HuH-7 (cell line): Measurements from ENCODE around the gene HCRTR2.
"Not testable (repeated sequence)": the region's sequence is repeated elsewhere in the genome, so short reads cannot be mapped to it uniquely, and the experiment has no call there.

Source experiments
- DNase-seq: peaks from one replicate; pipeline ENCODE4 v3.0.0; 2011; ENCODE audit warnings: low spot score

The HCRTR2 gene

DNA sequence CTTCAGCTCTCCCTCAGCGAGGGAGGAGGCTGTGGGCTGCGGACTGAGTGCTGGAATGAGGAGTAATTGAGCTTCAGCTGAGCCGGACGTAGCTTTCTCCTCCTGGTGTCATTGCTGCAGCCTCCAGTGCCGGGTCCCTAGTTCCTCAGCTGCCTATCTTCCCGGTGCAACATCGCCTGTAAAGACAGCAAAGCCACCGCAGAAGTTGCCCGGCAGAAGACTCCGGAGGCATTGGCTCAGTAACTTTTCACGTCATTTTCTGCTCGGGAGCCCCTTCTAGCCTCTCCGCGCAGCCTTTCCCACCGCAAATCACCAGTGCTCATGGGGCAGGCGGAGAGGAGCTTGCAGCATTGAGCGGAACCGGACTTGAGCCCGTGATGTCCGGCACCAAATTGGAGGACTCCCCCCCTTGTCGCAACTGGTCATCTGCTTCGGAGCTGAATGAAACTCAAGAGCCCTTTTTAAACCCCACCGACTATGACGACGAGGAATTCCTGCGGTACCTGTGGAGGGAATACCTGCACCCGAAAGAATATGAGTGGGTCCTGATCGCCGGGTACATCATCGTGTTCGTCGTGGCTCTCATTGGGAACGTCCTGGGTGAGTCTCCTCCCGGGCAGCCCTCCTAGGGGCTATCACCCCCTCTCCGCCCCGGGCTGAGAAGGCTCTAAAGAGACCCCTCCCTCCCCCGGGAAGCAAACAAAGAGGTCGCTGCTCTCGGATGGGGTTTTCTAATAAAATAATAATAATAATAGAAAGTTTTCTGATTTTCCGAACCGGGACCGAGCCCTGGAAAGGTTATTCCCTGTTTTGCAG is at the start of gene HCRTR2:
Gene HCRTR2 (plus strand): TSS at position 305 of the 816 bp plus-strand sequence. CDS start 73 bp downstream, at position 378.
- DNase-seq: no peak

DNA sequence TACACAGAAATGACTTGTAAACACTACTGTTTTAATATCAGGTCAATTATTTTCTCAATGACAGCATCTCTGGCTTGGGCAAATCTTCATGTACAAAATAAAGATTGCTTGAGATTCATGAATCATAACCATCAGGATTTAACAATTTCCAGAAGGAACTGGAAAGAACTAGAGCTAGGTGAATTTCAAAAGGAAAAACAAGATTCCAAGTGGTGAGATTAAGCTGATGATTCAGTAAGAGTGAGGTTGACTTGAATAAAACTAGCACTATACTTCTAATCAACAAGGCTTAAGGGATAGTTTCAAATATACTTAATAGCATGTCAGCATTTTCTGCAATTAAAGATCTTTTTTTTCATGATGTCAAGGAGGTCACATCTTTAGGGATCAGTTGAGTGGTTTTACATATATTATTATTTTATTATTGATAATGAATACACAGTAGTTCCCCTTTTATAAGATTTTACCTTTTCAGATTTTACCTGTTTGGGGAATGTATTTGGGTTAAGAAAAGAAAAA is 43.5 kb upstream of the HCRTR2 start:
- no peak for DNase-seq

DNA sequence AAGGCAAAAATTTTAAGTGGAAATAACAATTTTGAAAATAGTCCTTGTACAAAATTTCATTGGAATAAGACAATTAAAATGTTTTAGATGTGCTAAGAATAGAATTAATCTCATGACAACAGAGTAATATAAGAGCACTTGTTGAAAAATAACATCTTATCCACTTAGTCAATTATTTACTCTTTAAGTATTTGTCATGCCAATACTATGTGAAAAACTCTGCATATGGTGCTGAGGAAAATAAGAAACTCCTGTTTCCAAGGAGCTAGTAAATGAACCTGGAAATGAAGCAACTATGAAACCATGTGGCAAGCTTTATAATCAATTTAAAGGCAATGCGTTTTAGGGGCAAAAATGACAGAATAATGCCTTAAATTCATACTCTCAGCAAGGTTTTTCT is 42.7 kb upstream of the HCRTR2 start:
- DNase-seq: no peak

DNA sequence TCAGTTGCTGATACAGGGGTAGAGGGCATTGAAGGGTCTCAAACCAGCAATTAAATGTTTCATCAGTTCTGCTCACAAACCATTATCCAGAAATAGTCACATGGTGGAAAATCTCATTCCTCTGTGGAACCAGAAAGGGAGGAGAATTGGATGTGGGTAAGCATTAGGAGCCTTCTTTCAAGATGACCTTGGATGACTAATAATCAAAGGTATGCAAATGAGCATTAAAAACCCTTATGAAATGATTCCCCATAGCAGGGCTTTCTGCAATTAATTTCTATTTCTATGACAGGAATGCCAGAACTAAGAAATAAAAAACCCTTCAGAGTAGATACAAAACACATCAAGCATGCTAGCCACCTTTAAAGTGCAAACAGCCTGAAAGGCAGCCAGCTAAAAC is 37.4 kb upstream of the HCRTR2 start:
- DNase-seq: no peak

DNA sequence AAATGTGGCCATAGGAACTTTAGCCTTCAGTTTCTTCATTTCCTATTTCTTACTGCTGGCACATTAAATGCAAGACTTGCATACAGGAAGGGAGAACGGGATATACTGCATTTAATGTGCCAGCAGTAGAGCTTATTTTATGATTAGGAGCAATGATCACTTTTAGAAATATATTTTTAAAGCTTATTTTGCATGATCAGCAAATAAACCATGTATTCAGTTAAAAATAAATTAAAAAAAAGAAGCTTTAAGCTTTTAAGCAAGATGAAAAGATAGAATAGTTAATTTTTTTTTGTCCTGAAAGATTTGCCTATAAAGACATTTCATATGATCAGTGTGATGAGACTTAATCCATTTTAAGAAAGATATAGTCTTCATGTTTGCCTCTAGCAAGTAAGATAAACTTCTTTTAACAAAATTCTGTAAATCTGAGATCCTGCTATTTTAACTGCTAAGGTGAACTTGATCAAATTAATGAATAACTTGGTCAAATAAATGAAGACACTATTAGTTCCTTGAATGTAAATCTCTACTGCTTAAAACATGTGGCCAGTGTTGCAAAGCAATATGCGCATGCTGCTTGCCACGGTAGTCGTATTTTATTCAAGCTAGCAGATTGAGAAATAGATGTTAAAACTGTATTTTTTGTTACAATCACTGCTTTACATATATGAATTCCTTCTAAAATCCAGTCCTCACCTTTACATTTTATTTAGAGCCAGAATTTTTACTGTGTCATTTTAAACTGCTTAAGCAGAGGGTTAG is 36.2 kb upstream of the HCRTR2 start:
- DNase-seq: no peak

DNA sequence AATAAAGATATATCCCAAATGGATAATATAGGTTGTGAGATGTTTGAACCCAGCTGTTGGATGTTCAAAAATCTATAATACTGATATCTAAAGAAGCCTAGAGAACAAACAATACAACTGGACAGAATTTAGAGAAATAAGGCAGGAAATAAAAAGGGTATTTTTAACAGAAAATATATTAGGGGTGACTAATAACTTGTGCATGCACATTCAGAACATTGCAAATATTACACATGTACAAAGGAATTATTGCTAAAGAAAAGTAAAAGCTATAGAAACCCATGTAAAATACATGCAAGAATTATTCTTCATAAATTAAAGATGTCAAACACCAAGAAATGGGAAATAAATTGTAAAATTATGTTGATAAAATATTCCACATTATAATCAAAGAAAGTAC is 32.7 kb upstream of the HCRTR2 start:
- DNase-seq: no peak

DNA sequence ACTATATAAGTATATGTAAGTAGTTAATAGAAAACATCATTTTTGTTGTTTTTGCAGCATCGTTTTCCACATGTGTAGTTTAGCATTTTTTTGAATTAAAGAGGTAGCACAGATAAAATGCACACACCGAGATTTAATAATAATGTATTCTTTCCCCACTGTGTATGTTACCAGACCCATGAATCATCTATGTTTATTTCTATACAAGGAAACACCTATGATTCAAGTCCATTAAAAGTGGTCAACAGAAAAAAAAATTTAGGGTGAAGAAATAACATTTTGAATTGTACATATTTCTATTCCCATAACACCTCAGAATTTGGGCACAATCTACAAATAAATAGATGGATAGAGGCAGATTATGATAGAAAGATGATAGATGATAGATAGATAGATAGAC is 31.7 kb upstream of the HCRTR2 start:
- DNase-seq: no peak

DNA sequence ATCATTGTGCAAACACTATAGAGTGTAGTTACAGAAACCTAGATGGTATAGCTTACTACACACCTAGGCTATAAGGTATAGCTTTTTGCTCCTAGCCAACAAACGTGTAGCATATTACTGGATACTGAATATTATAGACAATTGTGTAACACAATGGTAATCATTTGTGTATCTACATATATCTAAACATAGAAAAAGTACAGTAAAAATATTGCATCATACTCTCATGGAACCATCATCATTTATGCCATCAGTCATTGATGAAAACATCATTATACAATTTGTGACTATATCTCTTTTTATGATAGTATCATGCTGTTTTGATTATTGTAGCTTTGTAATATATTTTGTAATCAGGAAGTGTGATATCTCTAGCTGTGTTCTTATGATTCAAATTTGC is 21.0 kb upstream of the HCRTR2 start:
- no peak for DNase-seq

DNA sequence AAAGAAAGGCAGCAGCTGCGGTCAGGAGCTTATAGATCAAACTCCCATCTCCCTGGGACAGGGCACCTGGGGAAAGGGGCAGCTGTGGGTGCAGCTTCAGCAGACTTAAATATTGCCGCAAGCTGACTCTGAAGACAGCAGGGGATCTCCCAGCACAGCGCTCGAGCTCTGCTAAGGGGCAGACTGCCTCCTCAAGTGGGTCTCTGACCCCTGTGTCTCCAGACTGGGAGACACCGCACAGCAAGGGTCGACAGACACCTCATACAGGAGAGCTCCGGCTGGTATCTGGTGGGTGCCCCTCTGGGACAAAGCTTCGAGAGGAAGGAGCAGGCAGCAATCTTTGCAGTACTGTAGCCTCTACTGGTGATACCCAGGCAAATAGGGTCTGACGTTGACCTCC is 15.5 kb upstream of the HCRTR2 start:
- DNase-seq: not testable (repeated sequence)

DNA sequence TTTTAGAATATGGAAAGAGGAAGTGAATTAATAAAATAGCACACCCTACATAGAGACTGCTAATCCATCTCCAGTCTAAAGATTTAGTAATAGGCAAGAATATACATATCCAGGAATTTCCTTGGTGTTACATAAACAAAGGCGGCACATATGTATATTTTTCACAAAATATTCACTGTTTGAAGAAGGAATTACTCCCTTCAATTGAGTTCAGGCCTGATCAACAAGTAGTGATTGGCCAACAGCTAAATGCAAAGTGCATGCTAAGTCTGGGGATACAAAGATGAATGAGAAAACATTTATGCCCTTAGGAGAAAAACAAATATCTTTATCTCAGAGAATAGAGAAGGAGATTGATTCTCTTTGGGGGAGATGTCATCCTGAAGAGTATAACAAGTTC is 6.5 kb upstream of the HCRTR2 start:
- DNase-seq: no peak

DNA sequence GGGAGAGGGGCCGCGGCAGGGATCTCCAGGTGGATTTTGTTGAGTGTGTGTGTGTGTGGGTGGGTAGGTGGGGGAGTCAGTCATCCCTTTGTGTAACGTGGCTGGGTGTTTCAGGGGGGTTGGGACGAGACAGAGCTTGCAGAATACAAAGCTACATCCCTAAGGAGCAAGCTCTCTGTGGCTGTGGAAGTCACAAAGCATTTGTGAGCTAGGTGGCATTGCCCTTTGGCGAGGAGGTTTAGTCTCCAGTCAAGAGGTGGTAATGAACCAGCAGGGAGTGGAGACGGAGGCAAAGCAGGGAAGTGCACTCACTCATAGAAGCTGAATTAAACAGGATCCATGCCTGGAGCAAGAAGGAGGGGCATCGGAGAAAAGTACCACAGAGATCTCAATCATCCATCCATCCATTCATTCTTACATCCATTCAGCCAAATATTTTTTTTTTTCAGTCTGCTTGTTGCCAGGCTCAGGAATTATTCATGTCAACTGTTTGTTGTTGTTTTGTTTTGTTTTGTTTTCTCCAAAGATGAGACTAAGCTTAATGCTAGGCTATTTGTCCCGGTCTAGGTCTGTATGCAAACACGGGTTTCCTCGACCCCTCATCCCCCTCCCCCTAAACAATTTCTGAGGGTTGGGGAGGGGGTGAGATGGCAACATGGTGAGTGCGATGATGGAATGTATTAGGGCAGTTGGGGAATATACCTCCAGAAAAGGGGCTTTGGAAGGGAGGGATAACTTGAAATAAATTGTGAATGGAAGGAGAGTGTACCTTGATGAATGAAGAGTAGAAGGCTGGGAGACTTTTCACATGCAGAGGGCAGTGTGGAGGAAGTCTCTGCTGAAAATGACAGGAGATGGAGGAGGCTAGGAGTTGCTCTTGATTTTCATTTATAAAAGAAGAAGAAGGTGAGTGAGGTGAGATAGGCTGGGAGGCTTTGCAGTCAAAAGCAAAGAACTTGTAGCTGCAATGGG is 1.0 kb downstream of the HCRTR2 start:
- no peak for DNase-seq

DNA sequence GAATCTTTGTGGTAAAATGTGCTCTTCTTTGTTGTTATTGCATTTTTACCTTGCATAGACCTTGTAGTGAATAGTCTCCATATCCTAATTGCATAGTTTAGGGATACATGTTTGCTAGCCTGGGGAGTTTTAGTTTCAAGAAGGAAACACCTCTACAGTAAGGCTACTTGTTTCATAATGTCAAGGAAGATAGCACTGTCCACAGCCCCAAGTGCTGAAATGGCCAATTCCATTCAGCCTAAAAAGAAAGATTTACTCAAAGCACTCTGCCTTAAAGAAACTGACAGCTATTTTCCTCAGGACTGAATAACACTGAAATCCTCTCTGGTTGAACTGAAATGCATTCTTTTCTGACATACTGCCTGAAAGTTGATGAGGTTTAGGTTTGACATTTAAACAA is 2.6 kb downstream of the HCRTR2 start:
- DNase-seq: no peak

DNA sequence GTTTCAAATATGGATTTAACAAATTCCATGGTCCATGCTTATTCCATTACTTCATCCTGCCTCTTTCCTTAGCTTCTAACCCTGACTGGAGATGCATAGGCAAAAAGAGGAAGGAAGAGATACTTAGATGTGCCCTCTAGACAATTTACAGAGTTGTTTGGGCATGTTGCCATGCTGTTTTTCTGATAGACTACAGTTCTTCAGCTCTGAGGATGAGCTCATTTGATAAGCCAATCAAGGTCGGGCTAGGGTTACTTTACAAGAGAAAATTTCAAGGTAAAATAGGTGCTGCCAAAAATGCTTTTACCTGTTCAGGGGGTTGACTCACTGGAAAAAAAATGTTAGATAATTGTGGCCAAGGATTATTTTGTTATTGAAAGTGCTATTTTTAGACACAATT is 5.9 kb downstream of the HCRTR2 start:
- no peak for DNase-seq

DNA sequence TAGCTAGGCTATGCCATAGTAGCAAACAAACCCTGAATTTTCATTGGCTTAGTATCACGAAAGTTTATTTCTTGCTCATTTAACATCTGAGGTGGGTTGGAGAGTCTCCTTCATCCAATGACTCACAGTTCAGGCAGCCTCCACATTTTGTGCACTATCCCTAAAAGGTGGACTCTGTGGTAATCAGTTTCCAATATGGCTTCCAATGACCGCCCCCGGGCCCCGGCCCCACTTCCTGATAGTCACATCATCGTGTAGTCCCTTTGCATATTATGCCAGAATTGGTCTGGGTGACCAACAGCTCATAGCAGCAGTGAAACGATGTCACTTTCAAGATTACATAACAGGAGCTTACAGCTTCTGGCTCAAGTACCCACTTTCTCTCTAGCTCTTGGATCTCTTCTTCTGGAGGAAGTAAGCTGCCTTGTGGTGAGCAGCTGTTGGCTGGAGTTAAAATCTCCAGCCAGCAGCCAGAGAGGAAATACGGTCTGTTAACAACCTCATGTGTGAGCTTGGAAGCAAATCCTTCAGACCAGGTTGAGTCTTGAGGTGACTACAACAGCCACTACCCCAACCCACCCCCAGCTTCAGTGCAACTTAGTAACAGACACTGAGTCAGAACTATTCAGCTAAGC is 7.8 kb downstream of the HCRTR2 start:
- no peak for DNase-seq

DNA sequence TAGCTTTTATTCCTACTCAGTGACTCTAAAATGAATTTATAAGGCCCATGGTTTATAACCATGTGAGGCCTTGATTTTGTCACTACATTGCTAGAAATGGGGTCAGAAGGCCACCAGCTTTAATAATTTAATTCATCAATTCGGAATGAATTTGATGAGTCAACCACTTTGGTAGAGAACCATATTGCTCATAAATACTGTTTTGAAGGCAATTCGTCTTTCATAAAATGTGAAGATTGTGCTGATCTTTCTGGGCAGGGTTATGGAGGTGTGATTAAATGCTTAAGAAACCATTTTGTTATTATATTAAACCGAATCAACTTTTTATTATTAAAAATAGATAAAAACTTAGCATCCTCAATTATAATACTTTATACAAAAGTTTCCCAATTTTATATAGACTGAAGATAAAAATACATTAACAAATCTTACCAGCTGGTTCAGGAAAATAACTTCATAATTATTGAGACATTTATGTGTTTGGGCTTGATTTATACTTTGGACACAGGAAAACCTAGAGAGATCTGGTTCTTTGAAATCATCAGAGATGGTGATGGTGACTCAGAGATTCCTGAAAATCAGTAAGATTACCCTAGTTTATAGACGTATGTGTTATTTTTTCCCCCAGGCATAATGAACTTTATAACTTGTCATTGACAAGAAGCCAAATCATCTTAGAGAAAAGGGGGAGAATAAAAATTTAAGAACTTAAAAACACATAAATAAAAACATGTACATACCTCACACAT is 10.6 kb downstream of the HCRTR2 start:
- DNase-seq: no peak

DNA sequence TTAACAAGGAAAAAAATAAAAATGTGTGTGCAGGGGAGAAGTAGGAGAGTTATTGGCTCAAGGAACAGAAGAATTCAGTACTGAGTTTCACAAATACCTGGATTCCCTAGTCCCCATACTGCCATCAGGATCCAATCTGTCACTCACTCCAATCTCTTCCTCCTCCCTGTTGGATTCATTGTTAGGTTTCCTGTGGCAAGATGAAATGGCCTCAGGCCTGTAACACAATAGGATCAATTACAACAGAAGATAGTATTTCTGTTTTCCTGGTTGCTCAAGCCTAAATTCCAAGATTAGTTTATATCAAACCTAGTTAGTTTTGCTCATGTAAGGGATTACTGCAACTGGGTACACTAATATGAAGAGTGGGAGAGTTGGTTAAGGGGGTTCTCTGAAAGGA is 24.4 kb downstream of the HCRTR2 start:
- DNase-seq: no peak

DNA sequence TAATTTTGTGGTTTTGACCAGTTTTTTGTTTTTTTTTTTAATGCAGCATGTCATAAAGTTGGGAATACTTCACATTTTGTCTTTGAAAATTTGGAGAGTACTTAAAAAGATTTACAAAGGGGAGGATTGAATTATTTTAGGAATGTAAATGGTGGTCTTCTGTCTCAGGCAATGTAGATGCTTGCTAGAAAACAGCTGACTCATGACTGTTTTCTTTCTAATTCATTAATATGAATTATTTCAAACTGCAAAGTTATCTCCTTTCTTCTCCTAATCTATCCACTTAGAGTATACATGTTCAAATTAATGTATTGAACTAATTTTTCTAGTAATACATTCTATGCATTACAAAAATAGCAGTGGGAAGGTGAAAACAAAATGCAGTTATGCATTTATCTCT is 24.9 kb downstream of the HCRTR2 start:
- no peak for DNase-seq

DNA sequence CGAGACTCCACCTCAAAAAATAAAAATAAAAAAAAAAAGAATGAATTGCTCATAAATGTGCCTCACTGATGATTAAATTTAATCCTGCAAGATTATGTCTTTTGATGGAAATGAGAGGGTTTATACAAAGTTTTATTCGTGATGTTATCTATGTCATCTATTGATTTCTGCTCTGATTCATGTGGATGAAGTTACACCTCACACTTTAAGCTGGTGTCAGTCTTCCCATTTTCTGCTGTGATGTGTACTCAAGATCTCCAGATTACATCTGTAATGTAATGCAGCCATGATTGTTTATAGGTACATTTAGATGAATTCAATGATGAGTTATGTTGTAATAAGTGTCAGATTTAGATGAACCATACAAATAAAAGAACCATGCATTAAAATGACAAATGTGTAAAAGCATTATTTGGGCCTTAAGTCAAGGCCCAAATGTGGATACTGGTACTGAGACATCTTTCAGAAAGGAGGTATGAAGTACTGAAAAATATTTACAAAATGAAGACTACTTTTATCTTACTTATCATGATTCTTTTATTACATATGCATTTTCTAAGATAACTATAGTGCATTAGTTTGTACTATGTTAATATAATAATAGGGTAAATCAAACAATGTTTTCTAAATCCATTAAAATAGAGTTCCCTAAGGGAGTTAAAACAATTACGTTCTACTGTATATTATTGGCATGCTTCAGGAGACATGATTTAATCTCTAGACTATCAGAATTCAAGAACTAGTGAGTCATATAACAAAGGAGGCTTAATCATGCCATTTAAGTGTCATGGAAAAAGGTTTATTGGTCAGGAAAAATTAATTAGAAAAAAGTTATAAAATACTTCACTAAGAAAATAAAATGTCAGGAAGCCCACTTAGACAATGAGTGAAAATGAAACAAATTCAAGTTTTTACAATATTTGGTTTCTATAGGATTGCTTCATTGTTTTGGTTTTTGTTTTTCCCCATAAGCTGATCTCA is 34.5 kb downstream of the HCRTR2 start:
- DNase-seq: no peak

DNA sequence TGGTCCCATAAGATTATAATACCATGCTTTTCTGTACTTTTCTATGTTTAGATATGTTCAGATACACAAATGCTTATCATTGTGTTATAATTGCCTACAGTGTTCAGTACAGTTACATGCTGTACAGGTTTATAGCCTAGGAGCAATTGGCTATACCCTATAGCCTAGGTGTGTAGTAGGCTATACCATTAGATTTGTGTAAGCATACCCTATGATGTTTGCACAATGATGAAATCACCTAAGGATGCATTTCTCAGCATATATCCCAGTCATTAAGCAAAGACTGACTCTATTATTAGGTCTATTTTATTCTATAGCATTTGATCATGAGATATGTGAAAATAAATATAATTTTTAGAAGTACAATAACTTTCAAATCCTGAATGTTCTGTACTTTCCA is 36.6 kb downstream of the HCRTR2 start:
- DNase-seq: no peak

DNA sequence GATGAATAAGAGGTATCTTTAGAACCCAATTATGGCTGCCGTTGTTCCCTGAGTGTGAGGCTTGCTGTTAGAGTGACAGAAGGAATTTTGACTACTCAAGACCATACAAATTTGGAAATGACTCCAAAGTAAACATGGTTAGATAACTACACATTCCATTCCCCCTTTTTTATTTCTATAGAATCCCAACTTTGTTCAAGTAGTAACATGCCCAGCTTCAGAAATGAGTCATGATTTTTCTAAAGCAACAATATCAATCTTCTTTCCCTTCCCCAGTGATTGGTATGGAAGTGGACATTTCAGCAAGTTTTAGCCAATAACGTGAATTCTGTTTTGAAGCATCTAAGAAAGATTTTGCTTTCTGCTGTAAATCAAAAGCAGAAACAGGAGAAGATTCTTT is 37.8 kb downstream of the HCRTR2 start:
- no peak for DNase-seq
